GM12878 (cell line): ENCODE results near the gene CHMP2B. TPM values are rescaled to one million over a fixed set of nuclear protein-coding genes. Genes with fewer than 3 reads are reported as not detected.

Experiments used
- ATAC-seq: fragments of 200-7000 bp; cut with Tn5 transposase; 3 replicates; pipeline ENCODE4 v1.9.1; 2020; ENCODE audit warnings: mild to moderate bottlenecking, moderate library complexity
- BruUV-seq: library from RNA; stranded (reverse); fragments of 400-500 nt; replicated peaks from 2 replicates; lab custom pipeline; 2021; lab: Mats Ljungman, UMichigan
- CTCF ChIA-PET: fragments of 300-600 bp; sonication (Branson Sonifier 250); formaldehyde crosslinking; extraction: SDS; loops from one replicate; lab custom pipeline; 2021; ENCODE audit warnings: inconsistent platforms; lab: Yijun Ruan, JAX
- POLR2A ChIA-PET: fragments of 350-600 bp; formaldehyde crosslinking; extraction: SDS; loops from one replicate; lab custom pipeline; 2021; ENCODE audit warnings: inconsistent platforms; lab: Charles Lee
- RAD21 ChIA-PET: fragments of 300-600 bp; sonication (Branson Sonifier 250); formaldehyde crosslinking; loops from one replicate; lab custom pipeline; 2023; ENCODE audit warnings: antibody characterized with exemption; ENCODE audit not compliant: unreplicated experiment; lab: Charles Lee
- SMC1A ChIA-PET: fragments of 300-600 bp; sonication (Branson Sonifier 250); formaldehyde crosslinking; loops from one replicate; lab custom pipeline; 2023; ENCODE audit not compliant: unreplicated experiment, uncharacterized antibody; lab: Charles Lee
- DNase-seq: peaks from one replicate; pipeline ENCODE4 v3.0.0-alpha.2; 2011; ENCODE audit warnings: low read depth, low spot score
- FAIRE-seq: peaks from 3 replicates; lab custom pipeline; 2011; peaks lifted over from hg19 to GRCh38; lab: Jason Lieb, UNC
- H2AFZ ChIP-seq: 2 replicates; pipeline ENCODE4 v1.6.0; 2011; ENCODE audit warnings: low read depth, low read length, control low read depth; ENCODE audit not compliant: control insufficient read depth
- H3K27ac ChIP-seq: 2 replicates; pipeline ENCODE4 v1.5.1; 2011; ENCODE audit warnings: control low read depth; ENCODE audit not compliant: control insufficient read depth, insufficient read depth
- H3K27me3 ChIP-seq, 2 experiments: replicated peaks in 1 of 2; 2 replicates each; pipeline versions ENCODE4 v1.6.0 to v1.6.1; 2011; ENCODE audit warnings: low read length in 1 of 2; ENCODE audit not compliant: control insufficient read depth in 2 of 2, insufficient read depth in 2 of 2
- H3K36me3 ChIP-seq, 2 experiments: 2 replicates each; pipeline ENCODE4 v1.5.1; 2011; ENCODE audit warnings: low read length in 1 of 2; ENCODE audit not compliant: control insufficient read depth in 2 of 2, insufficient read depth in 2 of 2
- H3K4me1 ChIP-seq: 2 replicates; pipeline ENCODE4 v1.6.1; 2011; ENCODE audit warnings: mild to moderate bottlenecking, low read length, moderate library complexity, mixed read lengths; ENCODE audit not compliant: control insufficient read depth, insufficient read depth
- H3K4me2 ChIP-seq: 2 replicates; pipeline ENCODE4 v1.6.0; 2011; ENCODE audit warnings: control low read depth; ENCODE audit not compliant: control insufficient read depth, insufficient read depth
- H3K4me3 ChIP-seq: fragments of 200-600 bp; sonication (generic); 2 replicates; pipeline ENCODE4 v1.5.1; 2016
- H3K79me2 ChIP-seq: 2 replicates; pipeline ENCODE4 v1.6.0; 2011; ENCODE audit warnings: low read length; ENCODE audit not compliant: control insufficient read depth, insufficient read depth
- H3K9ac ChIP-seq: 2 replicates; pipeline ENCODE4 v1.8.0; 2011; ENCODE audit warnings: low read length, control low read depth, mixed read lengths; ENCODE audit not compliant: control insufficient read depth, insufficient read depth
- H3K9me3 ChIP-seq: replicated peaks from 3 replicates; pipeline ENCODE4 v1.5.1; 2011; ENCODE audit warnings: mild to moderate bottlenecking, low read length; ENCODE audit not compliant: control insufficient read depth, insufficient read depth
- H4K20me1 ChIP-seq: 2 replicates; pipeline ENCODE4 v1.6.0; 2011; ENCODE audit not compliant: control insufficient read depth, insufficient read depth
- CBFB ChIP-seq: IDR thresholded peaks from 2 replicates; pipeline ENCODE4 v1.6.1; 2016; ENCODE audit warnings: antibody characterized with exemption, low read depth
- CREB1 ChIP-seq: IDR thresholded peaks from 2 replicates; pipeline ENCODE4 v1.6.1; 2012; ENCODE audit warnings: low read depth, mild to moderate bottlenecking, inconsistent platforms
- ESRRA ChIP-seq: IDR thresholded peaks from 2 replicates; pipeline ENCODE4 v1.6.1; 2012; ENCODE audit warnings: mild to moderate bottlenecking, low read length, improper control_type of control experiment
- FOS ChIP-seq: IDR thresholded peaks from 3 replicates; pipeline ENCODE4 v1.6.1; 2011; ENCODE audit warnings: borderline replicate concordance; ENCODE audit not compliant: insufficient read length; ENCODE audit errors: extremely low read depth
- HCFC1 ChIP-seq: fragments of 150-350 bp; IDR thresholded peaks from 2 replicates; pipeline ENCODE4 v1.6.1; 2014; ENCODE audit warnings: low read length
- IKZF1 ChIP-seq: fragments of 450-650 bp; conservative IDR thresholded peaks from 2 replicates; pipeline ENCODE4 v1.6.1; 2017; ENCODE audit warnings: antibody characterized with exemption, mild to moderate bottlenecking
- KDM1A ChIP-seq: fragments of 200-600 bp; sonication (generic); IDR thresholded peaks from 2 replicates; pipeline ENCODE4 v1.6.1; 2016; ENCODE audit warnings: borderline replicate concordance
- PAX8 ChIP-seq: fragments of 450-650 bp; IDR thresholded peaks from 2 replicates; pipeline ENCODE4 v1.6.1; 2017; ENCODE audit warnings: mild to moderate bottlenecking, moderate library complexity
- POU2F2 ChIP-seq: IDR thresholded peaks from 3 replicates; pipeline ENCODE4 v1.6.1; 2011; ENCODE audit warnings: low read depth, mild to moderate bottlenecking, low read length, borderline replicate concordance
- RFX5 ChIP-seq: IDR thresholded peaks from 2 replicates; pipeline ENCODE4 v1.6.1; 2011; ENCODE audit warnings: low read depth, low read length, improper control_type of control experiment
- SIX5 ChIP-seq: IDR thresholded peaks from 2 replicates; pipeline ENCODE4 v1.6.1; 2011; ENCODE audit warnings: mild to moderate bottlenecking, low read depth, low read length, moderate library complexity; ENCODE audit not compliant: severe bottlenecking
- TARDBP ChIP-seq: IDR thresholded peaks from 2 replicates; pipeline ENCODE4 v1.6.1; 2016; ENCODE audit warnings: borderline replicate concordance
- ZBED1 ChIP-seq: IDR thresholded peaks from 2 replicates; pipeline ENCODE4 v1.6.1; 2016; ENCODE audit warnings: borderline replicate concordance
- WGBS: methylation state at CpG from one replicate; pipeline ENCODE4 v1.1.6; 2016; ENCODE audit warnings: low lambda C conversion rate; ENCODE audit not compliant: insufficient replicate concordance, insufficient coverage; ENCODE audit errors: missing lambda C conversion rate; 5-methylcytosine and 5-hydroxymethylcytosine counted together
- in situ Hi-C: fragments of 300-500 bp; cut with MboI; formaldehyde crosslinking; loops from 9 replicates; pipeline ENCODE4 v1.14.3; 2018; ENCODE audit warnings: mixed read lengths
- intact Hi-C: fragments of 100-400 bp; cut with micrococcal nuclease; formaldehyde crosslinking; loops from one replicate; pipeline ENCODE4 v1.14.2; 2022; ENCODE audit not compliant: unreplicated experiment
- polyA plus RNA-seq, 11 experiments: library from polyadenylated mRNA; depleted of rRNA in 4 of 11; unstranded in 6 of 11; stranded (reverse) in 5 of 11; fragments of >200 nt; fragmentation: Nextera tagmentation in 4 of 11; fragmentation: Illumina TruSeq in 1 of 11; extraction: Ambion mirVana in 4 of 11; extraction: Trizol in 1 of 11; gene quantifications; 1 replicate in 1 of 11; 2 replicates in 10 of 11; pipeline versions ENCODE4 v1.2.1 to v1.2.3, GENCODE V29; 2011 to 2016; ENCODE audit warnings: inconsistent platforms in 2 of 11, missing spikeins in 2 of 11, low read depth in 1 of 11
- total RNA-seq, 4 experiments: library from RNA; depleted of rRNA in 3 of 4; stranded (reverse); fragments of >200 nt in 3 of 4; fragmentation: Illumina TruSeq in 1 of 4; extraction: Trizol in 1 of 4; gene quantifications; 2 replicates each; pipeline versions ENCODE4 v1.2.1 to v1.2.3, GENCODE V29; 2013 to 2021
- TF ChIP-seq, protein P1 (sequence below): fragments of 450-650 bp; IDR thresholded peaks from 2 replicates; pipeline ENCODE4 v1.6.1; 2017; ENCODE audit warnings: mild to moderate bottlenecking, moderate library complexity

The CHMP2B gene
- total and polyA plus RNA-seq, 10 of the 15 experiments (the other 5 are each of a cell fraction or from before 2014, with no cell fraction given), result 14.9 to 54.8 (median 24.6) TPM

DNA sequence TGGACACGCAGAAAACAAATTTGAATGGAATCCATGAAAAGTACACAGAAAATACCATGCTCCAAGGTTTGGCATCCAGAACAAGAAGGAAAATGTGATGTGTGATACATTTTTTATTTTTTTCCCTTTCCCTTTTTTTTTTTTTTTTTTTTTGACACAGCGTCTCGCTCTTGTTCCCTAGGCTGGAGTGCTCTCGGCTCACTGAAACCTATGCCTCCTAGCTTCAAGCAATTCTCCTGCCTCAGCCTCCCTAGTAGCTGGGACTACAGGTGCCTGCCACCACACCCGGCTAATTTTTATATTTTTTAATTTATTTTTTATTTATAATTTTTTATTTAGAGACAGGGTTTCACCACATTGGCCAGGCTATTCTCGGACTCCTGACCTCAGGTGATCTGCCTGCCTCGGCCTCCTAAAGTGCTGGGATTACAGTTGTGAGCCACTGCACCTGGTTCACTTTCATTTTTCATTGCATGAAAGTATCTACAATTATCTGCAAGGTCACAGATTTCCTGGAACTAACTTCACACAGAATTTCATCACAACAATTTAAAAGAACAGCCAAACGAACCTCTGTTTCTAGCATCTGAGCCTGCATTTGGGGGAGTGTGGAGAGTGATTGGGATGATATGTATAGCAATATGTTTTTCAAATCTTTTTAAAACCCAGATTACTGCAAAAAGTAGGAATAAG lies 41.0 kb downstream of the CHMP2B start:
- H3K4me3 ChIP-seq, result no peak overlapping the region
- no peak overlapping the region for H3K4me2 ChIP-seq
- BruUV-seq, result no TSS peak
- in situ Hi-C loops, result no loop called here
- no peaks in the 10 kb centered on the region for H3K4me1 ChIP-seq
- no peak overlapping the region for H2AFZ ChIP-seq
- ATAC-seq (no peak), DNase-seq (no peak), FAIRE-seq (no peak)
- no peaks in the 10 kb centered on the region for H3K27me3 ChIP-seq
- POLR2A ChIA-PET, result no interaction called here
- H3K79me2 ChIP-seq, result no peaks in the 10 kb centered on the region
- no peaks in the 10 kb centered on the region for H4K20me1 ChIP-seq
- intact Hi-C loops, result loop anchor here (10.0 kb wide), 1 partner anchor 737 kb away; no protein-coding TSS in a partner anchor
- no peaks in the 10 kb centered on the region for H3K36me3 ChIP-seq
- SMC1A ChIA-PET, result no interaction called here
- RAD21 ChIA-PET, result no interaction called here
- CTCF ChIA-PET, result interaction anchor here (1.7 kb wide), 1 partner anchor 9 kb away, joined by 5 read pairs; no protein-coding TSS in a partner anchor
- H3K9ac ChIP-seq, result no peak overlapping the region
- 50% methylated on average over 5 of the region's 8 CpGs for WGBS
- no peak for TF ChIP-seq RFX5
- no peak for TF ChIP-seq ESRRA
- no peak for TF ChIP-seq SIX5
- no peak for TF ChIP-seq HCFC1
- TF ChIP-seq, protein P1, sequence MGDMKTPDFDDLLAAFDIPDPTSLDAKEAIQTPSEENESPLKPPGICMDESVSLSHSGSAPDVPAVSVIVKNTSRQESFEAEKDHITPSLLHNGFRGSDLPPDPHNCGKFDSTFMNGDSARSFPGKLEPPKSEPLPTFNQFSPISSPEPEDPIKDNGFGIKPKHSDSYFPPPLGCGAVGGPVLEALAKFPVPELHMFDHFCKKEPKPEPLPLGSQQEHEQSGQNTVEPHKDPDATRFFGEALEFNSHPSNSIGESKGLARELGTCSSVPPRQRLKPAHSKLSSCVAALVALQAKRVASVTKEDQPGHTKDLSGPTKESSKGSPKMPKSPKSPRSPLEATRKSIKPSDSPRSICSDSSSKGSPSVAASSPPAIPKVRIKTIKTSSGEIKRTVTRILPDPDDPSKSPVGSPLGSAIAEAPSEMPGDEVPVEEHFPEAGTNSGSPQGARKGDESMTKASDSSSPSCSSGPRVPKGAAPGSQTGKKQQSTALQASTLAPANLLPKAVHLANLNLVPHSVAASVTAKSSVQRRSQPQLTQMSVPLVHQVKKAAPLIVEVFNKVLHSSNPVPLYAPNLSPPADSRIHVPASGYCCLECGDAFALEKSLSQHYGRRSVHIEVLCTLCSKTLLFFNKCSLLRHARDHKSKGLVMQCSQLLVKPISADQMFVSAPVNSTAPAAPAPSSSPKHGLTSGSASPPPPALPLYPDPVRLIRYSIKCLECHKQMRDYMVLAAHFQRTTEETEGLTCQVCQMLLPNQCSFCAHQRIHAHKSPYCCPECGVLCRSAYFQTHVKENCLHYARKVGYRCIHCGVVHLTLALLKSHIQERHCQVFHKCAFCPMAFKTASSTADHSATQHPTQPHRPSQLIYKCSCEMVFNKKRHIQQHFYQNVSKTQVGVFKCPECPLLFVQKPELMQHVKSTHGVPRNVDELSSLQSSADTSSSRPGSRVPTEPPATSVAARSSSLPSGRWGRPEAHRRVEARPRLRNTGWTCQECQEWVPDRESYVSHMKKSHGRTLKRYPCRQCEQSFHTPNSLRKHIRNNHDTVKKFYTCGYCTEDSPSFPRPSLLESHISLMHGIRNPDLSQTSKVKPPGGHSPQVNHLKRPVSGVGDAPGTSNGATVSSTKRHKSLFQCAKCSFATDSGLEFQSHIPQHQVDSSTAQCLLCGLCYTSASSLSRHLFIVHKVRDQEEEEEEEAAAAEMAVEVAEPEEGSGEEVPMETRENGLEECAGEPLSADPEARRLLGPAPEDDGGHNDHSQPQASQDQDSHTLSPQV, result no peak
- TF ChIP-seq POU2F2, result no peak
- no peak for TF ChIP-seq CBFB
- TF ChIP-seq FOS, result no peak
- no peak for TF ChIP-seq ZBED1
- TF ChIP-seq CREB1, result no peak
- TF ChIP-seq TARDBP, result no peak
- TF ChIP-seq IKZF1, result no peak
- TF ChIP-seq KDM1A, result no peak
- no peak for TF ChIP-seq PAX8
- no peaks in the 10 kb centered on the region for H3K9me3 ChIP-seq
- no peak overlapping the region for H3K27ac ChIP-seq
